GM12878 (cell line): Measurements from ENCODE around the gene C20orf173. TPM values are rescaled to one million over a fixed set of nuclear protein-coding genes. Genes with fewer than 3 reads are reported as not detected.

Source experiments
- BCL3 ChIP-seq: IDR thresholded peaks from 2 replicates; pipeline ENCODE4 v1.6.1; 2011; ENCODE audit warnings: borderline replicate concordance, low read depth, mild to moderate bottlenecking, moderate library complexity, low read length; ENCODE audit not compliant: insufficient read depth, poor library complexity, severe bottlenecking
- BHLHE40 ChIP-seq, 2 experiments: fragments of 450-650 bp in 1 of 2; IDR thresholded peaks; 2 replicates each; pipeline ENCODE4 v1.6.1; 2011 to 2017; ENCODE audit warnings: low read depth in 2 of 2, borderline replicate concordance in 1 of 2, improper control_type of control experiment in 1 of 2, low read length in 1 of 2, mild to moderate bottlenecking in 1 of 2
- CBX3 ChIP-seq: fragments of 200-600 bp; sonication (generic); IDR thresholded peaks from 2 replicates; pipeline ENCODE4 v1.6.1; 2016; ENCODE audit warnings: low read depth, borderline replicate concordance
- CEBPB ChIP-seq, 2 experiments: fragments of 150-350 bp in 1 of 2; IDR thresholded peaks; 2 replicates each; pipeline ENCODE4 v1.6.1; 2012 to 2014; ENCODE audit warnings: low read depth in 2 of 2, low read length in 2 of 2, borderline replicate concordance in 1 of 2, inconsistent platforms in 1 of 2
- CHD1 ChIP-seq: IDR thresholded peaks from 2 replicates; pipeline ENCODE4 v1.6.1; 2012; ENCODE audit warnings: low read depth, low read length, improper control_type of control experiment
- EGR1 ChIP-seq, 2 experiments: IDR thresholded peaks; 1 replicate in 1 of 2; 2 replicates in 1 of 2; pipeline ENCODE4 v1.6.1; 2011 to 2012; ENCODE audit warnings: low read depth in 2 of 2, low read length in 2 of 2, borderline replicate concordance in 1 of 2, mild to moderate bottlenecking in 1 of 2, moderate library complexity in 1 of 2
- EZH2 ChIP-seq: IDR thresholded peaks from 2 replicates; pipeline ENCODE4 v1.6.1; 2012; ENCODE audit warnings: low read depth, mild to moderate bottlenecking, control low read depth, inconsistent platforms, low read length, borderline replicate concordance; ENCODE audit not compliant: control insufficient read depth
- IRF4 ChIP-seq: IDR thresholded peaks from 2 replicates; pipeline ENCODE4 v1.6.1; 2011; ENCODE audit warnings: low read depth, low read length
- JUNB ChIP-seq: IDR thresholded peaks from 2 replicates; pipeline ENCODE4 v1.6.1; 2016; ENCODE audit warnings: antibody characterized with exemption, mild to moderate bottlenecking
- LARP7 ChIP-seq: fragments of 450-650 bp; IDR thresholded peaks from 2 replicates; pipeline ENCODE4 v1.6.1; 2017; ENCODE audit warnings: mild to moderate bottlenecking
- MAX ChIP-seq: IDR thresholded peaks from 2 replicates; pipeline ENCODE4 v1.6.1; 2012; ENCODE audit warnings: low read depth, low read length, improper control_type of control experiment
- MEF2A ChIP-seq: IDR thresholded peaks from 2 replicates; pipeline ENCODE4 v1.6.1; 2011; ENCODE audit warnings: low read depth, mild to moderate bottlenecking, low read length, moderate library complexity; ENCODE audit not compliant: insufficient read depth
- MXI1 ChIP-seq: fragments of 150-350 bp; IDR thresholded peaks from 2 replicates; pipeline ENCODE4 v1.6.1; 2011; ENCODE audit warnings: low read depth, mild to moderate bottlenecking, inconsistent platforms, low read length, improper control_type of control experiment
- MYB ChIP-seq: fragments of 150-350 bp; IDR thresholded peaks from 2 replicates; pipeline ENCODE4 v1.6.1; 2014; ENCODE audit warnings: mild to moderate bottlenecking, low read depth, low read length, borderline replicate concordance
- NFIC ChIP-seq: IDR thresholded peaks from 2 replicates; pipeline ENCODE4 v1.6.1; 2012; ENCODE audit warnings: low read depth, mild to moderate bottlenecking, inconsistent platforms, low read length, moderate library complexity
- NFXL1 ChIP-seq: fragments of 450-650 bp; IDR thresholded peaks from 2 replicates; pipeline ENCODE4 v1.6.1; 2017; ENCODE audit warnings: antibody characterized with exemption, mild to moderate bottlenecking, borderline replicate concordance
- NR2F1 ChIP-seq: fragments of 450-650 bp; conservative IDR thresholded peaks from 2 replicates; pipeline ENCODE4 v1.6.1; 2017; ENCODE audit warnings: mild to moderate bottlenecking
- PAX5 ChIP-seq: IDR thresholded peaks from 2 replicates; pipeline ENCODE4 v1.6.1; 2011; ENCODE audit warnings: low read depth, low read length, borderline replicate concordance
- RAD51 ChIP-seq: fragments of 450-650 bp; IDR thresholded peaks from 2 replicates; pipeline ENCODE4 v1.6.1; 2016; ENCODE audit warnings: moderate library complexity, mild to moderate bottlenecking, inconsistent platforms
- RELA ChIP-seq: fragments of 450-650 bp; IDR thresholded peaks from 2 replicates; pipeline ENCODE4 v1.8.0; 2014; ENCODE audit warnings: borderline replicate concordance; ENCODE audit not compliant: partially characterized antibody
- SRF ChIP-seq, 2 experiments: IDR thresholded peaks; 2 replicates each; pipeline ENCODE4 v1.6.1; 2011; ENCODE audit warnings: low read depth in 2 of 2, low read length in 2 of 2, mild to moderate bottlenecking in 1 of 2, moderate library complexity in 1 of 2
- TCF3 ChIP-seq: IDR thresholded peaks from 2 replicates; pipeline ENCODE4 v1.6.1; 2012; ENCODE audit warnings: low read depth, mild to moderate bottlenecking, low read length, borderline replicate concordance; ENCODE audit not compliant: insufficient read depth
- TCF7 ChIP-seq: IDR thresholded peaks from 2 replicates; pipeline ENCODE4 v1.6.1; 2014; ENCODE audit warnings: antibody characterized with exemption, borderline replicate concordance
- YBX1 ChIP-seq: fragments of 450-650 bp; IDR thresholded peaks from 2 replicates; pipeline ENCODE4 v1.6.1; 2016; ENCODE audit warnings: antibody characterized with exemption
- ZNF24 ChIP-seq: fragments of 450-650 bp; IDR thresholded peaks from 2 replicates; pipeline ENCODE4 v1.6.1; 2017; ENCODE audit warnings: antibody characterized with exemption, mild to moderate bottlenecking
- polyA plus RNA-seq, 11 experiments: library from polyadenylated mRNA; depleted of rRNA in 4 of 11; unstranded in 6 of 11; stranded (reverse) in 5 of 11; fragments of >200 nt; fragmentation: Nextera tagmentation in 4 of 11; fragmentation: Illumina TruSeq in 1 of 11; extraction: Ambion mirVana in 4 of 11; extraction: Trizol in 1 of 11; gene quantifications; 1 replicate in 1 of 11; 2 replicates in 10 of 11; pipeline versions ENCODE4 v1.2.1 to v1.2.3, GENCODE V29; 2011 to 2016; ENCODE audit warnings: inconsistent platforms in 2 of 11, missing spikeins in 2 of 11, low read depth in 1 of 11
- total RNA-seq, 4 experiments: library from RNA; depleted of rRNA in 3 of 4; stranded (reverse); fragments of >200 nt in 3 of 4; fragmentation: Illumina TruSeq in 1 of 4; extraction: Trizol in 1 of 4; gene quantifications; 2 replicates each; pipeline versions ENCODE4 v1.2.1 to v1.2.3, GENCODE V29; 2013 to 2021
- TF ChIP-seq, protein P1 (sequence below): IDR thresholded peaks from 2 replicates; pipeline ENCODE4 v1.6.1; 2011; ENCODE audit warnings: mild to moderate bottlenecking, low read depth, low read length, moderate library complexity; ENCODE audit not compliant: insufficient replicate concordance
- TF ChIP-seq, protein P2 (sequence below): IDR thresholded peaks from 2 replicates; pipeline ENCODE4 v1.6.1; 2012; ENCODE audit warnings: low read depth, low read length, improper control_type of control experiment

C20orf173 gene
- total and polyA plus RNA-seq, 10 of the 15 experiments (the other 5 are each of a cell fraction or from before 2014, with no cell fraction given): not detected

- TF ChIP-seq BHLHE40 (IDR thresholded peaks at IDR 0.05; ENCODE audit: borderline replicate concordance in 1 of 2, low read depth in 2 of 2, low read length in 1 of 2) (no peak), PAX5 (no peak; the same call in 1 of the 2 replicates), BCL3 (no peak), LARP7 (no peak), EGR1 (IDR thresholded peaks at IDR 0.05; ENCODE audit: borderline replicate concordance in 1 of 2, low read depth in 2 of 2, low read length in 2 of 2) (peak in 1 of 2 experiments; percentile 72; a peak in 2 of 3 replicates), YBX1 (no peak), CEBPB (IDR thresholded peaks at IDR 0.05; ENCODE audit: borderline replicate concordance in 1 of 2, low read depth in 2 of 2, low read length in 2 of 2) (no peak), TCF7 (no peak), MXI1 (no peak), NR2F1 (peak; percentile 94), IRF4 (no peak), RELA (peak; percentile 34), ZNF24 (no peak), MYB (no peak), NFIC (no peak), JUNB (no peak), NFXL1 (no peak), TCF3 (no peak), SRF (IDR thresholded peaks at IDR 0.05; ENCODE audit: low read depth in 2 of 2, low read length in 2 of 2) (no peak; a peak in 1 of 4 replicates), MEF2A (no peak), RAD51 (no peak), MAX (peak; percentile 12; the same call in 1 of the 2 replicates), CHD1 (no peak), CBX3 (no peak), EZH2 (no peak)
- TF ChIP-seq, protein P1, sequence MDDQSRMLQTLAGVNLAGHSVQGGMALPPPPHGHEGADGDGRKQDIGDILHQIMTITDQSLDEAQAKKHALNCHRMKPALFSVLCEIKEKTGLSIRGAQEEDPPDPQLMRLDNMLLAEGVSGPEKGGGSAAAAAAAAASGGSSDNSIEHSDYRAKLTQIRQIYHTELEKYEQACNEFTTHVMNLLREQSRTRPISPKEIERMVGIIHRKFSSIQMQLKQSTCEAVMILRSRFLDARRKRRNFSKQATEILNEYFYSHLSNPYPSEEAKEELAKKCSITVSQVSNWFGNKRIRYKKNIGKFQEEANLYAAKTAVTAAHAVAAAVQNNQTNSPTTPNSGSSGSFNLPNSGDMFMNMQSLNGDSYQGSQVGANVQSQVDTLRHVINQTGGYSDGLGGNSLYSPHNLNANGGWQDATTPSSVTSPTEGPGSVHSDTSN: no peak
- TF ChIP-seq, protein P2, sequence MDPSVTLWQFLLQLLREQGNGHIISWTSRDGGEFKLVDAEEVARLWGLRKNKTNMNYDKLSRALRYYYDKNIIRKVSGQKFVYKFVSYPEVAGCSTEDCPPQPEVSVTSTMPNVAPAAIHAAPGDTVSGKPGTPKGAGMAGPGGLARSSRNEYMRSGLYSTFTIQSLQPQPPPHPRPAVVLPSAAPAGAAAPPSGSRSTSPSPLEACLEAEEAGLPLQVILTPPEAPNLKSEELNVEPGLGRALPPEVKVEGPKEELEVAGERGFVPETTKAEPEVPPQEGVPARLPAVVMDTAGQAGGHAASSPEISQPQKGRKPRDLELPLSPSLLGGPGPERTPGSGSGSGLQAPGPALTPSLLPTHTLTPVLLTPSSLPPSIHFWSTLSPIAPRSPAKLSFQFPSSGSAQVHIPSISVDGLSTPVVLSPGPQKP: no peak; the same call in 1 of the 2 replicates
These were observed 12.6 kb upstream of the C20orf173 start, which contains the start of gene ERGIC3 (continued) for GRCh38 chr20:35541783-35542662.
